ENCODE measurements around the gene NPR2.
A peak's percentile ranks its signal among the peaks of the same experiment; 100 is the strongest.

GRCh38 chr9:35790385-35791296 lies 750 bp upstream of the NPR2 start:
- TF ChIP-seq CTCF (IDR thresholded peaks at IDR 0.05; ENCODE audit: low read depth, low read length) (peak; percentile 92), EZH2phosphoT487 (IDR thresholded peaks at IDR 0.05; ENCODE audit: low read depth) (no peak)

All from OCI-LY3 (cell line).